HEK293 (cell line): Measurements from ENCODE around the gene JOSD2.

ENCODE experiments used
- CTCF ChIA-PET: fragments of 350-600 bp; formaldehyde crosslinking; extraction: SDS; loops from one replicate; lab custom pipeline; 2021; ENCODE audit warnings: antibody characterized with exemption; lab: Yijun Ruan, JAX
- POLR2A ChIA-PET: fragments of 300-600 bp; formaldehyde crosslinking; extraction: SDS; loops from one replicate; lab custom pipeline; 2020; ENCODE audit warnings: antibody characterized with exemption, inconsistent platforms; lab: Yijun Ruan, JAX
- H3K27ac ChIP-seq: fragments of 200-500 bp; sonication (Bioruptor generic); 2 replicates; pipeline ENCODE4 v1.5.1; 2014; ENCODE audit warnings: low read depth, low read length, control low read depth, inconsistent platforms; ENCODE audit errors: extremely low read depth
- H3K36me3 ChIP-seq, 2 experiments: fragments of 200-500 bp in 1 of 2; sonication (Bioruptor generic) in 1 of 2; 1 replicate in 1 of 2; 2 replicates in 1 of 2; pipeline ENCODE4 v1.5.1; 2014 to 2017; ENCODE audit warnings: inconsistent platforms in 2 of 2, low read length in 2 of 2; ENCODE audit not compliant: control insufficient read depth in 2 of 2, insufficient read depth in 1 of 2
- H3K4me1 ChIP-seq: fragments of 200-500 bp; sonication (Bioruptor generic); 2 replicates; pipeline ENCODE4 v1.5.1; 2014; ENCODE audit warnings: mild to moderate bottlenecking, low read length, inconsistent platforms; ENCODE audit not compliant: control insufficient read depth, insufficient read depth
- H3K4me3 ChIP-seq: 2 replicates; pipeline ENCODE4 v1.5.1; 2011; ENCODE audit warnings: low read depth, mild to moderate bottlenecking, control low read depth, low read length, moderate library complexity
- H3K9me3 ChIP-seq: fragments of 200-500 bp; sonication (Bioruptor generic); 2 replicates; pipeline ENCODE4 v1.5.1; 2014; ENCODE audit warnings: low read depth, low read length, inconsistent platforms; ENCODE audit not compliant: control insufficient read depth, insufficient read depth
- EGR2 ChIP-seq: fragments of 450-650 bp; formaldehyde crosslinking; IDR thresholded peaks from 2 replicates; pipeline ENCODE4 v1.5.1; 2016; ENCODE audit warnings: low read depth, missing biosample characterization, missing genetic modification characterization
- SALL2 ChIP-seq: fragments of 450-650 bp; formaldehyde crosslinking; IDR thresholded peaks from 2 replicates; pipeline ENCODE4 v1.5.0; 2017; ENCODE audit warnings: missing biosample characterization, mild to moderate bottlenecking, missing genetic modification characterization, borderline replicate concordance
- WT1 ChIP-seq: fragments of 450-650 bp; formaldehyde crosslinking; IDR thresholded peaks from 2 replicates; pipeline ENCODE4 v1.5.1; 2016; ENCODE audit warnings: missing biosample characterization, missing genetic modification characterization
- ZBTB1 ChIP-seq: fragments of 450-650 bp; formaldehyde crosslinking; IDR thresholded peaks from 2 replicates; pipeline ENCODE4 v1.5.1; 2016; ENCODE audit warnings: missing biosample characterization, missing genetic modification characterization
- ZFHX2 ChIP-seq: fragments of 450-650 bp; formaldehyde crosslinking; conservative IDR thresholded peaks from 2 replicates; pipeline ENCODE4 v1.5.1; 2016; ENCODE audit warnings: missing biosample characterization, missing genetic modification characterization
- ZNF366 ChIP-seq: fragments of 450-650 bp; formaldehyde crosslinking; conservative IDR thresholded peaks from 2 replicates; pipeline ENCODE4 v1.5.1; 2016; ENCODE audit warnings: missing biosample characterization, missing genetic modification characterization
- ZNF777 ChIP-seq: fragments of 450-650 bp; formaldehyde crosslinking; IDR thresholded peaks from 2 replicates; pipeline ENCODE4 v1.5.1; 2017; ENCODE audit warnings: missing biosample characterization, missing genetic modification characterization, borderline replicate concordance
- ZNF843 ChIP-seq: fragments of 450-650 bp; formaldehyde crosslinking; IDR thresholded peaks from 2 replicates; pipeline ENCODE4 v1.5.1; 2016; ENCODE audit warnings: missing biosample characterization, missing genetic modification characterization
- TF ChIP-seq, protein P1 (sequence below): fragments of 450-650 bp; formaldehyde crosslinking; IDR thresholded peaks from 2 replicates; pipeline ENCODE4 v1.5.1; 2016; ENCODE audit warnings: missing biosample characterization, missing genetic modification characterization
- TF ChIP-seq, protein P2 (sequence below): fragments of 450-650 bp; formaldehyde crosslinking; IDR thresholded peaks from 2 replicates; pipeline ENCODE4 v1.5.1; 2017; ENCODE audit warnings: missing biosample characterization, mild to moderate bottlenecking, missing genetic modification characterization, moderate library complexity
- TF ChIP-seq, protein P3 (sequence below): fragments of 450-650 bp; formaldehyde crosslinking; IDR thresholded peaks from 2 replicates; pipeline ENCODE4 v1.5.1; 2017; ENCODE audit warnings: missing biosample characterization, missing genetic modification characterization
- TF ChIP-seq, protein P4 (sequence below): fragments of 450-650 bp; formaldehyde crosslinking; IDR thresholded peaks from 2 replicates; pipeline ENCODE4 v1.5.1; 2016; ENCODE audit warnings: missing biosample characterization, missing genetic modification characterization, low read depth

Gene JOSD2

DNA sequence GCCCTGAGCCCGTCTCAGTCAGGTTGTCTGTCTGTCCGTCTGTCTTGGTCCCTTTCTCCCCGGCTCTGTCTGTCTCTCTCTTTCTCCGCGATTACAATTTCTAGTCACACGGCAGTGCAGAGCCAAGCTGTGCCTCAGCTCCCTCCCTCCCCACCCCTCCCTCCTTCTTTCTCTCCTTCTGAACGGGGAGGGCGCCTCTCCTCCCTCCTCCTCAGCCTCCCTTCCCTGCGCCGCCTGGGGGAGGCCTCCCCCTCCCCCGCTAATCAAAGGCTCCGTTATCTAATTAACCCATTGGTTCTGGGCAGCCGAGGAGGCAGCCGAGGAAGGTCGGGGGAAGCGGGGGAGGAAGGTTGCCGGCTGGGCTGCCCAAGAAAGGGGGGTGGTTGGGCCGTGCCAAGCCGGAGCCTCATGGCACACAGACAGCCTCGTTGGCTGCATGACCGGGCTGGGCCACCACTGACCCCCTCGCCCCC is 40.8 kb upstream of the JOSD2 start:
- Histone ChIP-seq H3K27ac (no peak overlapping the region), H3K4me3 (no peak overlapping the region), H3K9me3 (no peaks in the 10 kb centered on the region), H3K36me3 (no peaks in the 10 kb centered on the region), H3K4me1 (peaks cover under 1% of the 10 kb centered on the region; the same call in 1 of the 2 replicates)
- POLR2A ChIA-PET: no interaction called here
- TF ChIP-seq, protein P1, sequence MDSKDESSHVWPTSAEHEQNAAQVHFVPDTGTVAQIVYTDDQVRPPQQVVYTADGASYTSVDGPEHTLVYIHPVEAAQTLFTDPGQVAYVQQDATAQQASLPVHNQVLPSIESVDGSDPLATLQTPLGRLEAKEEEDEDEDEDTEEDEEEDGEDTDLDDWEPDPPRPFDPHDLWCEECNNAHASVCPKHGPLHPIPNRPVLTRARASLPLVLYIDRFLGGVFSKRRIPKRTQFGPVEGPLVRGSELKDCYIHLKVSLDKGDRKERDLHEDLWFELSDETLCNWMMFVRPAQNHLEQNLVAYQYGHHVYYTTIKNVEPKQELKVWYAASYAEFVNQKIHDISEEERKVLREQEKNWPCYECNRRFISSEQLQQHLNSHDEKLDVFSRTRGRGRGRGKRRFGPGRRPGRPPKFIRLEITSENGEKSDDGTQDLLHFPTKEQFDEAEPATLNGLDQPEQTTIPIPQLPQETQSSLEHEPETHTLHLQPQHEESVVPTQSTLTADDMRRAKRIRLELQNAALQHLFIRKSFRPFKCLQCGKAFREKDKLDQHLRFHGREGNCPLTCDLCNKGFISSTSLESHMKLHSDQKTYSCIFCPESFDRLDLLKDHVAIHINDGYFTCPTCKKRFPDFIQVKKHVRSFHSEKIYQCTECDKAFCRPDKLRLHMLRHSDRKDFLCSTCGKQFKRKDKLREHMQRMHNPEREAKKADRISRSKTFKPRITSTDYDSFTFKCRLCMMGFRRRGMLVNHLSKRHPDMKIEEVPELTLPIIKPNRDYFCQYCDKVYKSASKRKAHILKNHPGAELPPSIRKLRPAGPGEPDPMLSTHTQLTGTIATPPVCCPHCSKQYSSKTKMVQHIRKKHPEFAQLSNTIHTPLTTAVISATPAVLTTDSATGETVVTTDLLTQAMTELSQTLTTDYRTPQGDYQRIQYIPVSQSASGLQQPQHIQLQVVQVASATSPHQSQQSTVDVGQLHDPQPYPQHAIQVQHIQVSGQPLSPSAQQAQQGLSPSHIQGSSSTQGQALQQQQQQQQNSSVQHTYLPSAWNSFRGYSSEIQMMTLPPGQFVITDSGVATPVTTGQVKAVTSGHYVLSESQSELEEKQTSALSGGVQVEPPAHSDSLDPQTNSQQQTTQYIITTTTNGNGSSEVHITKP (tag by site-specific recombination): peak; percentile 54
- TF ChIP-seq, protein P2, sequence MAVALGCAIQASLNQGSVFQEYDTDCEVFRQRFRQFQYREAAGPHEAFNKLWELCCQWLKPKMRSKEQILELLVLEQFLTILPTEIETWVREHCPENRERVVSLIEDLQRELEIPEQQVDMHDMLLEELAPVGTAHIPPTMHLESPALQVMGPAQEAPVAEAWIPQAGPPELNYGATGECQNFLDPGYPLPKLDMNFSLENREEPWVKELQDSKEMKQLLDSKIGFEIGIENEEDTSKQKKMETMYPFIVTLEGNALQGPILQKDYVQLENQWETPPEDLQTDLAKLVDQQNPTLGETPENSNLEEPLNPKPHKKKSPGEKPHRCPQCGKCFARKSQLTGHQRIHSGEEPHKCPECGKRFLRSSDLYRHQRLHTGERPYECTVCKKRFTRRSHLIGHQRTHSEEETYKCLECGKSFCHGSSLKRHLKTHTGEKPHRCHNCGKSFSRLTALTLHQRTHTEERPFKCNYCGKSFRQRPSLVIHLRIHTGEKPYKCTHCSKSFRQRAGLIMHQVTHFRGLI (tag by site-specific recombination): peak; percentile 74
- no peak for TF ChIP-seq SALL2
- TF ChIP-seq ZNF366: no peak
- TF ChIP-seq WT1: 0 out of 2 replicates have a peak, but pooled peaks have one; percentile 37
- 0 out of 2 replicates have a peak, but pooled peaks have one; percentile 47 for TF ChIP-seq EGR2
- TF ChIP-seq ZFHX2 (tag by site-specific recombination): peak; percentile 77
- TF ChIP-seq, protein P3, sequence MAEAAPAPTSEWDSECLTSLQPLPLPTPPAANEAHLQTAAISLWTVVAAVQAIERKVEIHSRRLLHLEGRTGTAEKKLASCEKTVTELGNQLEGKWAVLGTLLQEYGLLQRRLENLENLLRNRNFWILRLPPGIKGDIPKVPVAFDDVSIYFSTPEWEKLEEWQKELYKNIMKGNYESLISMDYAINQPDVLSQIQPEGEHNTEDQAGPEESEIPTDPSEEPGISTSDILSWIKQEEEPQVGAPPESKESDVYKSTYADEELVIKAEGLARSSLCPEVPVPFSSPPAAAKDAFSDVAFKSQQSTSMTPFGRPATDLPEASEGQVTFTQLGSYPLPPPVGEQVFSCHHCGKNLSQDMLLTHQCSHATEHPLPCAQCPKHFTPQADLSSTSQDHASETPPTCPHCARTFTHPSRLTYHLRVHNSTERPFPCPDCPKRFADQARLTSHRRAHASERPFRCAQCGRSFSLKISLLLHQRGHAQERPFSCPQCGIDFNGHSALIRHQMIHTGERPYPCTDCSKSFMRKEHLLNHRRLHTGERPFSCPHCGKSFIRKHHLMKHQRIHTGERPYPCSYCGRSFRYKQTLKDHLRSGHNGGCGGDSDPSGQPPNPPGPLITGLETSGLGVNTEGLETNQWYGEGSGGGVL (tag by site-specific recombination): peak; percentile 81
- CTCF ChIA-PET: interaction anchor here (12.9 kb wide), 1 partner anchor 15 kb away, joined by 210 read pairs; no protein-coding TSS in a partner anchor

DNA sequence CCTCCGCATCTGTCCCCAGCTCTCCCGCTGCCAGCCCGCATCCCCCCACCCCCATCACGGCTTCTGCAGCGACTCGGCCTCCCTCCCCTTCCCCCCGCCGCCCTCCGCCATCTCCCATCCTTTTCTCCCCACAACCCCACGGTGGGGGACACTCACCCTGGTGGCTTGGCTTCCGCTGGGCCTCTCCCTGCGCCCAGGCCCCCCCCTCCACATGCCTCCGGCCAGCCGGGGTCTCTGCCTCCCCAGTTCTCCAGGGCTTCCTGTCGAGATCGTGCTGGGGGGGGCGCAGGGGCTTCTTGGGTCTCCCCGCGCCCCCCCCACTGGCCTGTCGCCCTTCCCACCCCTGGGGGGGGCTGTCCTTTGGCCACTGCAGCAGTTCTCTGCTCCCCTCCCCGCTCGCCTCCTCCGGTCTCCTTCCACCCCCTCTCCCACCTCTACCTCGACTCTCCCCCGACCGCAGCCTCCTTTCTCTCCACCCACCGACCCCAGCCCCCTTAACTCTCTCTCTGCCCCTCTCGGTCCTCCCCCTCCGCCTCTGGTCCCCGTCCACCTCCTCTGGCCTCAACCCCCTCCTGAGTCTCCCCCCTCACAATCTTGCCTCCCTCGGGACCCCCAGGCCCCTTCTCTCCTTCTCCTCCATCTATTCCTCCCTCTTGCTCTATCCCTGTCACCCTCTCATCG is 40.2 kb upstream of the JOSD2 start:
- H3K36me3 ChIP-seq: no peaks in the 10 kb centered on the region
- no peak overlapping the region for H3K4me3 ChIP-seq
- no peak overlapping the region for H3K27ac ChIP-seq
- ChIA-PET POLR2A (no interaction called here), CTCF (interaction anchor here (12.9 kb wide), 1 partner anchor 14 kb away, joined by 210 read pairs; no protein-coding TSS in a partner anchor)
- no peaks in the 10 kb centered on the region; the same call in 1 of the 2 replicates for H3K4me1 ChIP-seq
- no peaks in the 10 kb centered on the region for H3K9me3 ChIP-seq
- TF ChIP-seq ZNF843 (no peak), ZNF777 (tag by site-specific recombination) (no peak), EGR2 (peak; percentile 45; the same call in 1 of the 2 replicates)

DNA sequence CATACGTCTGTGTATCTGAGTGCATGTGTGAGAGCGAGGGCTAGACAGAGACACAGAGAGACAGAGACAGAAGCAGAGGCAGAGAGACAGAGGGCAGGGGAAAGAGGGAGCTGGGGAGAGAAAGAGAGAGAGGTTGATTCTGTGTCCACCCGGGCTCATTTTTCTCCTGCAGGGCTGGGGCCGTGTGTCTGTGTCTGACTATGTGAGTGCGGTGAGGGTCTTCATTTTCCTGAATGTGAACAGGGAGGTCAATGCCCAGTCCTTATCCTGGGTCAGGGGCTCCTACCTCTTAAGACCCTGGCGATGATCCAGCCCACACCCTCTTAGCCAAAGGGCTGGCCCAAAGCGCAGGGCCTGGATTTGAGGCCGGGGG is 39.6 kb upstream of the JOSD2 start:
- Histone ChIP-seq H3K4me3 (no peak overlapping the region), H3K9me3 (no peaks in the 10 kb centered on the region), H3K36me3 (no peaks in the 10 kb centered on the region), H3K4me1 (no peaks in the 10 kb centered on the region; the same call in 1 of the 2 replicates), H3K27ac (no peak overlapping the region)
- TF ChIP-seq, protein P4, sequence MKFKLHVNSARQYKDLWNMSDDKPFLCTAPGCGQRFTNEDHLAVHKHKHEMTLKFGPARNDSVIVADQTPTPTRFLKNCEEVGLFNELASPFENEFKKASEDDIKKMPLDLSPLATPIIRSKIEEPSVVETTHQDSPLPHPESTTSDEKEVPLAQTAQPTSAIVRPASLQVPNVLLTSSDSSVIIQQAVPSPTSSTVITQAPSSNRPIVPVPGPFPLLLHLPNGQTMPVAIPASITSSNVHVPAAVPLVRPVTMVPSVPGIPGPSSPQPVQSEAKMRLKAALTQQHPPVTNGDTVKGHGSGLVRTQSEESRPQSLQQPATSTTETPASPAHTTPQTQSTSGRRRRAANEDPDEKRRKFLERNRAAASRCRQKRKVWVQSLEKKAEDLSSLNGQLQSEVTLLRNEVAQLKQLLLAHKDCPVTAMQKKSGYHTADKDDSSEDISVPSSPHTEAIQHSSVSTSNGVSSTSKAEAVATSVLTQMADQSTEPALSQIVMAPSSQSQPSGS (tag by site-specific recombination): no peak
- TF ChIP-seq ZBTB1 (tag by site-specific recombination): no peak
- ChIA-PET CTCF (interaction anchor here (1.4 kb wide), 1 partner anchor 13 kb away, joined by 11 read pairs; no protein-coding TSS in a partner anchor), POLR2A (no interaction called here)
